ENCODE data around the gene TRRAP. TPM values are rescaled to one million over a fixed set of nuclear protein-coding genes. Genes with fewer than 3 reads are reported as not detected.

Gene TRRAP
- total RNA-seq, 1 donor from 2014 or later, result 39.3 TPM

- H3K36me3 ChIP-seq, result peaks cover 0 to 97% of the 10 kb centered on the region in 2 donors
- H3K4me1 ChIP-seq, result no peaks in the 10 kb centered on the region
- intact Hi-C loops (cut with DNase I), result no loop called here
- no peak for DNase-seq (ENCODE audit: extremely low spot score in 2 of 2)
- H3K27me3 ChIP-seq, result no peaks in the 10 kb centered on the region
- no peak overlapping the region for H3K4me3 ChIP-seq
- H3K9me3 ChIP-seq, result no peaks in the 10 kb centered on the region
- H3K27ac ChIP-seq, result no peak overlapping the region
- TF ChIP-seq CTCF (IDR thresholded peaks at IDR 0.05) (no peak), POLR2AphosphoS5 (IDR thresholded peaks at IDR 0.05; ENCODE audit: insufficient read depth in 1 of 2, low read depth in 1 of 2) (no peak), POLR2A (IDR thresholded peaks at IDR 0.05) (no peak)
These were observed 98.3 kb downstream of the TRRAP start for GRCh38 chr7:98976396-98977185.

GRCh38 chr7:98978672-98979071 lies 100.3 kb downstream of the TRRAP start:
- Histone ChIP-seq H3K27ac (no peak overlapping the region), H3K4me1 (no peaks in the 10 kb centered on the region), H3K9me3 (no peaks in the 10 kb centered on the region), H3K36me3 (peaks cover 0 to 95% of the 10 kb centered on the region in 2 donors), H3K27me3 (no peaks in the 10 kb centered on the region), H3K4me3 (no peak overlapping the region)
- DNase-seq (ENCODE audit: extremely low spot score in 2 of 2), result no peak
- intact Hi-C loops (cut with DNase I), result no loop called here
- TF ChIP-seq POLR2AphosphoS5 (IDR thresholded peaks at IDR 0.05; ENCODE audit: insufficient read depth in 1 of 2, low read depth in 1 of 2), result no peak
- no peak for TF ChIP-seq POLR2A (IDR thresholded peaks at IDR 0.05)
- TF ChIP-seq CTCF (IDR thresholded peaks at IDR 0.05), result no peak

- Histone ChIP-seq H3K4me3 (no peak overlapping the region), H3K4me1 (no peaks in the 10 kb centered on the region), H3K27ac (no peak overlapping the region), H3K36me3 (peaks cover 0 to 95% of the 10 kb centered on the region in 2 donors), H3K9me3 (no peaks in the 10 kb centered on the region), H3K27me3 (no peaks in the 10 kb centered on the region)
- no peak for DNase-seq (ENCODE audit: extremely low spot score in 2 of 2)
- TF ChIP-seq POLR2A (IDR thresholded peaks at IDR 0.05) (no peak), POLR2AphosphoS5 (IDR thresholded peaks at IDR 0.05; ENCODE audit: insufficient read depth in 1 of 2, low read depth in 1 of 2) (no peak), CTCF (IDR thresholded peaks at IDR 0.05) (no peak)
- intact Hi-C loops (cut with DNase I), result no loop called here
These were observed 103.4 kb downstream of the TRRAP start for GRCh38 chr7:98981701-98982100.

- H3K27me3 ChIP-seq, result no peaks in the 10 kb centered on the region
- peaks cover 0 to 95% of the 10 kb centered on the region in 2 donors for H3K36me3 ChIP-seq
- DNase-seq (ENCODE audit: extremely low spot score in 2 of 2), result no peak
- no peak overlapping the region for H3K27ac ChIP-seq
- H3K4me3 ChIP-seq, result no peak overlapping the region
- TF ChIP-seq POLR2AphosphoS5 (IDR thresholded peaks at IDR 0.05; ENCODE audit: insufficient read depth in 1 of 2, low read depth in 1 of 2), result no peak
- no peak for TF ChIP-seq POLR2A (IDR thresholded peaks at IDR 0.05)
- TF ChIP-seq CTCF (IDR thresholded peaks at IDR 0.05), result no peak
- no peaks in the 10 kb centered on the region for H3K4me1 ChIP-seq
- no peaks in the 10 kb centered on the region for H3K9me3 ChIP-seq
- intact Hi-C loops (cut with DNase I), result no loop called here
These were observed 104.4 kb downstream of the TRRAP start for GRCh38 chr7:98982686-98983085.

- TF ChIP-seq POLR2AphosphoS5 (IDR thresholded peaks at IDR 0.05; ENCODE audit: insufficient read depth in 1 of 2, low read depth in 1 of 2), result no peak
- intact Hi-C loops (cut with DNase I), result no loop called here
- no peaks in the 10 kb centered on the region for H3K27me3 ChIP-seq
- peaks cover 0 to 95% of the 10 kb centered on the region in 2 donors for H3K36me3 ChIP-seq
- no peak for DNase-seq (ENCODE audit: extremely low spot score in 2 of 2)
- no peak overlapping the region for H3K4me3 ChIP-seq
- no peaks in the 10 kb centered on the region for H3K4me1 ChIP-seq
- no peaks in the 10 kb centered on the region for H3K9me3 ChIP-seq
- H3K27ac ChIP-seq, result no peak overlapping the region
These were observed 105.8 kb downstream of the TRRAP start for GRCh38 chr7:98984126-98984525.

Data from vagina (tissue), 2 donors.